ENCODE data around the gene KLHL36.

GRCh38 chr16:84638231-84638806, 10.0 kb upstream of the KLHL36 start:
- TF ChIP-seq, protein P1, sequence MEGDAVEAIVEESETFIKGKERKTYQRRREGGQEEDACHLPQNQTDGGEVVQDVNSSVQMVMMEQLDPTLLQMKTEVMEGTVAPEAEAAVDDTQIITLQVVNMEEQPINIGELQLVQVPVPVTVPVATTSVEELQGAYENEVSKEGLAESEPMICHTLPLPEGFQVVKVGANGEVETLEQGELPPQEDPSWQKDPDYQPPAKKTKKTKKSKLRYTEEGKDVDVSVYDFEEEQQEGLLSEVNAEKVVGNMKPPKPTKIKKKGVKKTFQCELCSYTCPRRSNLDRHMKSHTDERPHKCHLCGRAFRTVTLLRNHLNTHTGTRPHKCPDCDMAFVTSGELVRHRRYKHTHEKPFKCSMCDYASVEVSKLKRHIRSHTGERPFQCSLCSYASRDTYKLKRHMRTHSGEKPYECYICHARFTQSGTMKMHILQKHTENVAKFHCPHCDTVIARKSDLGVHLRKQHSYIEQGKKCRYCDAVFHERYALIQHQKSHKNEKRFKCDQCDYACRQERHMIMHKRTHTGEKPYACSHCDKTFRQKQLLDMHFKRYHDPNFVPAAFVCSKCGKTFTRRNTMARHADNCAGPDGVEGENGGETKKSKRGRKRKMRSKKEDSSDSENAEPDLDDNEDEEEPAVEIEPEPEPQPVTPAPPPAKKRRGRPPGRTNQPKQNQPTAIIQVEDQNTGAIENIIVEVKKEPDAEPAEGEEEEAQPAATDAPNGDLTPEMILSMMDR (IDR thresholded peaks at IDR 0.05): no peak
- TF ChIP-seq ZFX (IDR thresholded peaks at IDR 0.05; ENCODE audit: borderline replicate concordance): no peak
